Ectodermal cell (in vitro differentiated cells): ENCODE measurements around the gene ENTPD2.

ENCODE experiments used
- H3K27ac ChIP-seq: 2 replicates; pipeline ENCODE4 v1.7.0; 2013; ENCODE audit warnings: mild to moderate bottlenecking, low read depth, low read length; ENCODE audit not compliant: insufficient read depth, poor library complexity, severe bottlenecking
- H3K27me3 ChIP-seq: 2 replicates; pipeline ENCODE4 v1.7.0; 2013; ENCODE audit warnings: mild to moderate bottlenecking, low read length; ENCODE audit not compliant: insufficient read depth, control insufficient read depth, poor library complexity, severe bottlenecking
- H3K36me3 ChIP-seq: one replicate; pipeline ENCODE4 v1.7.0; 2013; ENCODE audit warnings: low read length; ENCODE audit not compliant: control insufficient read depth, insufficient read depth
- H3K4me1 ChIP-seq: one replicate; pipeline ENCODE4 v1.7.0; 2013; ENCODE audit warnings: low read length; ENCODE audit not compliant: control insufficient read depth, insufficient read depth
- H3K4me3 ChIP-seq: 2 replicates; pipeline ENCODE4 v1.7.0; 2013; ENCODE audit warnings: low read depth, low read length, control low read depth; ENCODE audit not compliant: insufficient read depth
- H3K9me3 ChIP-seq: 2 replicates; pipeline ENCODE4 v1.7.0; 2013; ENCODE audit warnings: mild to moderate bottlenecking, low read length, moderate library complexity; ENCODE audit not compliant: control insufficient read depth
- WGBS, 2 experiments: methylation state at CpG; one replicate each; pipeline ENCODE4 v1.1.7; 2013; ENCODE audit warnings: missing lambda C conversion rate in 2 of 2; 5-methylcytosine and 5-hydroxymethylcytosine counted together

Gene ENTPD2

GRCh38 chr9:137078701-137079400, 25.0 kb upstream of the ENTPD2 start:
- H3K27me3 ChIP-seq: peaks cover 71% of the 10 kb centered on the region
- no peak overlapping the region for H3K4me3 ChIP-seq
- H3K27ac ChIP-seq: no peak overlapping the region
- H3K9me3 ChIP-seq: no peaks in the 10 kb centered on the region
- no peaks in the 10 kb centered on the region for H3K36me3 ChIP-seq
- peaks cover 10% of the 10 kb centered on the region for H3K4me1 ChIP-seq
- 36 to 38% methylated on average over 51 of the region's 51 CpGs for WGBS, 2 experiments

- Histone ChIP-seq H3K4me1 (peaks cover 10% of the 10 kb centered on the region), H3K36me3 (no peaks in the 10 kb centered on the region), H3K27me3 (peaks cover 75% of the 10 kb centered on the region), H3K27ac (no peak overlapping the region), H3K9me3 (no peaks in the 10 kb centered on the region), H3K4me3 (peak overlapping the region; percentile 21)
- 10% methylated on average over 76 of the region's 76 CpGs for WGBS, 2 experiments
Observed at GRCh38 chr9:137077758-137078693, 24.2 kb upstream of the ENTPD2 start.

GRCh38 chr9:137077010-137077747, 23.3 kb upstream of the ENTPD2 start, which contains the start of gene UAP1L1:
UAP1L1 (plus strand) TSS chr9:137077517; CDS start chr9:137077533, 16 bp downstream.
- Histone ChIP-seq H3K36me3 (no peaks in the 10 kb centered on the region), H3K27ac (no peak within 1 kb of the TSS), H3K4me3 (peak within 1 kb of the TSS; percentile 21), H3K27me3 (peaks cover 75% of the 10 kb centered on the region), H3K9me3 (no peaks in the 10 kb centered on the region), H3K4me1 (peaks cover 10% of the 10 kb centered on the region)
- 4% methylated on average over 87 of the region's 87 CpGs for WGBS, 2 experiments

GRCh38 chr9:137076636-137077009, 22.8 kb upstream of the ENTPD2 start:
- Histone ChIP-seq H3K4me1 (peaks cover 10% of the 10 kb centered on the region), H3K36me3 (no peaks in the 10 kb centered on the region), H3K27me3 (peaks cover 69% of the 10 kb centered on the region), H3K9me3 (no peaks in the 10 kb centered on the region), H3K27ac (no peak overlapping the region), H3K4me3 (no peak overlapping the region)
- 74 to 76% methylated on average over 15 of the region's 15 CpGs for WGBS, 2 experiments

GRCh38 chr9:137075275-137075775, 21.5 kb upstream of the ENTPD2 start:
- peaks cover 62% of the 10 kb centered on the region for H3K27me3 ChIP-seq

GRCh38 chr9:137074657-137075274, 20.9 kb upstream of the ENTPD2 start:
- Histone ChIP-seq H3K27ac (no peak overlapping the region), H3K27me3 (peaks cover 62% of the 10 kb centered on the region), H3K9me3 (no peaks in the 10 kb centered on the region), H3K4me3 (no peak overlapping the region), H3K4me1 (peaks cover 14% of the 10 kb centered on the region), H3K36me3 (no peaks in the 10 kb centered on the region)
- WGBS, 2 experiments: 76 to 82% methylated on average over 12 of the region's 12 CpGs

More at GRCh38 chr9:137075275-137075775, 21.5 kb upstream of the ENTPD2 start:
- Histone ChIP-seq H3K4me1 (peaks cover 14% of the 10 kb centered on the region), H3K27ac (no peak overlapping the region), H3K36me3 (no peaks in the 10 kb centered on the region), H3K4me3 (no peak overlapping the region), H3K9me3 (no peaks in the 10 kb centered on the region)
- 76 to 79% methylated on average over 12 of the region's 12 CpGs for WGBS, 2 experiments

- H3K27ac ChIP-seq: no peak overlapping the region
- H3K9me3 ChIP-seq: no peaks in the 10 kb centered on the region
- H3K36me3 ChIP-seq: no peaks in the 10 kb centered on the region
- WGBS, 2 experiments: 91 to 96% methylated on average over 8 of the region's 8 CpGs
- H3K27me3 ChIP-seq: peaks cover 62% of the 10 kb centered on the region
- no peak overlapping the region for H3K4me3 ChIP-seq
- peaks cover 21% of the 10 kb centered on the region for H3K4me1 ChIP-seq
Observed at GRCh38 chr9:137073992-137074399, 20.1 kb upstream of the ENTPD2 start.

- 89 to 94% methylated on average over 2 of the region's 2 CpGs for WGBS, 2 experiments
- Histone ChIP-seq H3K27me3 (peaks cover 40% of the 10 kb centered on the region), H3K4me1 (peaks cover 16% of the 10 kb centered on the region), H3K27ac (no peak overlapping the region), H3K36me3 (no peaks in the 10 kb centered on the region), H3K9me3 (no peaks in the 10 kb centered on the region), H3K4me3 (no peak overlapping the region)
Observed at GRCh38 chr9:137071282-137071681, 17.4 kb upstream of the ENTPD2 start.

- H3K27me3 ChIP-seq: peaks cover 36% of the 10 kb centered on the region
- H3K27ac ChIP-seq: no peak overlapping the region
- H3K4me1 ChIP-seq: peaks cover 16% of the 10 kb centered on the region
- peak overlapping the region; percentile 50 for H3K4me3 ChIP-seq
- H3K9me3 ChIP-seq: no peaks in the 10 kb centered on the region
- 25 to 29% methylated on average over 6 of the region's 6 CpGs for WGBS, 2 experiments
- no peaks in the 10 kb centered on the region for H3K36me3 ChIP-seq
Observed at GRCh38 chr9:137070906-137071275, 17.0 kb upstream of the ENTPD2 start.
